Measurements from ENCODE around the gene PTPRN2. TPM values are rescaled to one million over a fixed set of nuclear protein-coding genes. Genes with fewer than 3 reads are reported as not detected.
"Not testable (repeated sequence)": the region's sequence is repeated elsewhere in the genome, so short reads cannot be mapped to it uniquely, and the experiment has no call there.

PTPRN2 gene
- total RNA-seq, 2 experiments from 2014 or later = 7.0 to 7.2 TPM

DNA sequence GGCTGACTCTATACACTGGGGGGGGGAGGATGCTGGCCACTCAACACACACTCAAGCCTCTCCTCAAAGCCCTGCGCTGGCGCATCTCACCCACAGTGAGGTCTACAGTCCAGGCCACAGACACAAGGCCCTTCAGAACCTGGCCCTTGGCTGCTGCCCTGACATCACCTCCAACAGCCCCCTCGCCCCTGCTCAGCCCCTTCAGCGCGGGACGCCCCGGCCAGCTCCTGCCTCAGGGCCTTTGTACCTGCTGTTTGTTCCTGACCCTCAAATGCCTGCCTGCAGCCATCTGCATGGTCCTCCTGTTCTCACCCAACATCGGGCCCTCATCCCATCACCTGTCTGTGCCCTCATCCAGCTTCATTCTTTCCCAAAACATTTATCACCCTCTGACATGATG, 678.3 kb downstream of the PTPRN2 start:
- DNase-seq (no peak), ATAC-seq (no peak)
- CTCF ChIA-PET = interaction anchor here (1.1 kb wide), 1 partner anchor 10 kb away, joined by 4 read pairs; no protein-coding TSS in a partner anchor
- Mint-ChIP-seq H3K27ac (no peak overlapping the region), H3K9me3 (ENCODE audit: insufficient read depth) (peaks cover 6% of the 10 kb centered on the region), H3K4me3 (no peak overlapping the region), H3K27me3 (ENCODE audit: low read depth) (peaks cover 2% of the 10 kb centered on the region), H3K4me1 (ENCODE audit: low read depth) (no peaks in the 10 kb centered on the region), H3K36me3 (ENCODE audit: low read depth) (no peaks in the 10 kb centered on the region)
- POLR2A ChIA-PET = no interaction called here

DNA sequence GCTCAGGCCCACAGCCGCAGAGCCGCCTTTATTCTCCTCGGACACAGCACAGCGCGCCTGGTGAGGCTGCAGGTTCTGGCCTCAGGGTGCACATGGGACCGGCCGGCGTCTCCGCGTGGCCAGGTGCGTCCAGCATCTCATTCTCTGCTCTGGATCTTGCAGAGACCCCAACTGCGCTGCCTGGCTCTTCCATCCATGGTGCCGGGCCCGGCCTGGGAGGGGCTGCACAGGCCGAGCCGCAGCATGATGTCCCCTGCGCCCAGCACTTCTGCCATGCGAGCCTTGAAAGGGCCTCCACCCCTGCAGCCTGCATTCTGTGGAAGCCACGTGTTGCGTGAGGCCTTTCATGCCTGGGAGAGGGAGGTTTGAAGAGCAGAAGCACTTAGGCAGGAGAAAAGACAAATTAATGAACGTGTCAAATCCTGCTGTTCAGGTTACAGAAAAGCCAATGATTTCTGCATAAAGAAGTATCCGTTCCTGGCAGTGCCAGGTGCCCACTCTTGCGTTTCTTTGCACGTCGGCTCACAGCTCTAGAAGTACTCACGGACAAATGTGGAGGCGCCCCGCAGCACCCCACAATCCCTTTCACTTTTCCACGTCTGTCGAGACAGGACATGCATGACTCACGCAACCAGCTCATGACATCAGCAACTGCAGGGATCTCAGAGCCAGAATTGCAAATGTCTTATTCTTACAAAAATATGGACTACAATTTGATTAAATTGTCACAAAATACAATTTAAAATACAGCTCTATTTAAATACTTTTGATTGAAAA, 679.4 kb downstream of the PTPRN2 start:
- Mint-ChIP-seq H3K9me3 (ENCODE audit: insufficient read depth) (no peaks in the 10 kb centered on the region), H3K27ac (no peak overlapping the region), H3K27me3 (ENCODE audit: low read depth) (peaks cover 1% of the 10 kb centered on the region), H3K4me1 (ENCODE audit: low read depth) (no peaks in the 10 kb centered on the region), H3K4me3 (no peak overlapping the region), H3K36me3 (ENCODE audit: low read depth) (no peaks in the 10 kb centered on the region)
- ATAC-seq (no peak), DNase-seq (no peak)
- CTCF ChIA-PET = interaction anchor here (1.1 kb wide), 1 partner anchor 9 kb away, joined by 4 read pairs; no protein-coding TSS in a partner anchor
- POLR2A ChIA-PET = no interaction called here

GRCh38 chr7:157907091-157907490, 680.5 kb downstream of the PTPRN2 start:
- ChIA-PET POLR2A (interaction anchor here (0.7 kb wide), 1 partner anchor 232 kb away, joined by 3 read pairs; no protein-coding TSS in a partner anchor), CTCF (no interaction called here)
- no peak for DNase-seq
- no peak for ATAC-seq
- H3K27me3 Mint-ChIP-seq (ENCODE audit: low read depth) = no peaks in the 10 kb centered on the region
- H3K9me3 Mint-ChIP-seq (ENCODE audit: insufficient read depth) = no peaks in the 10 kb centered on the region
- H3K4me3 Mint-ChIP-seq = no peak overlapping the region
- no peak overlapping the region for H3K27ac Mint-ChIP-seq
- no peaks in the 10 kb centered on the region for H3K4me1 Mint-ChIP-seq (ENCODE audit: low read depth)
- H3K36me3 Mint-ChIP-seq (ENCODE audit: low read depth) = no peaks in the 10 kb centered on the region

- no peaks in the 10 kb centered on the region for H3K4me1 Mint-ChIP-seq (ENCODE audit: low read depth)
- ChIA-PET CTCF (no interaction called here), POLR2A (interaction anchor here (0.7 kb wide), 1 partner anchor 232 kb away, joined by 3 read pairs; no protein-coding TSS in a partner anchor)
- no peaks in the 10 kb centered on the region for H3K9me3 Mint-ChIP-seq (ENCODE audit: insufficient read depth)
- DNase-seq (no peak), ATAC-seq (no peak)
- no peaks in the 10 kb centered on the region for H3K27me3 Mint-ChIP-seq (ENCODE audit: low read depth)
- H3K27ac Mint-ChIP-seq = no peak overlapping the region
- H3K36me3 Mint-ChIP-seq (ENCODE audit: low read depth) = no peaks in the 10 kb centered on the region
- H3K4me3 Mint-ChIP-seq = no peak overlapping the region
These were observed 681.0 kb downstream of the PTPRN2 start for GRCh38 chr7:157906583-157906982.

GRCh38 chr7:157905651-157906461, 681.8 kb downstream of the PTPRN2 start:
- H3K9me3 Mint-ChIP-seq (ENCODE audit: insufficient read depth) = no peaks in the 10 kb centered on the region
- ChIA-PET POLR2A (no interaction called here), CTCF (no interaction called here)
- H3K4me3 Mint-ChIP-seq = no peak overlapping the region
- no peaks in the 10 kb centered on the region for H3K27me3 Mint-ChIP-seq (ENCODE audit: low read depth)
- no peaks in the 10 kb centered on the region for H3K4me1 Mint-ChIP-seq (ENCODE audit: low read depth)
- DNase-seq = no peak
- ATAC-seq = no peak
- H3K27ac Mint-ChIP-seq = no peak overlapping the region
- H3K36me3 Mint-ChIP-seq (ENCODE audit: low read depth) = no peaks in the 10 kb centered on the region

DNA sequence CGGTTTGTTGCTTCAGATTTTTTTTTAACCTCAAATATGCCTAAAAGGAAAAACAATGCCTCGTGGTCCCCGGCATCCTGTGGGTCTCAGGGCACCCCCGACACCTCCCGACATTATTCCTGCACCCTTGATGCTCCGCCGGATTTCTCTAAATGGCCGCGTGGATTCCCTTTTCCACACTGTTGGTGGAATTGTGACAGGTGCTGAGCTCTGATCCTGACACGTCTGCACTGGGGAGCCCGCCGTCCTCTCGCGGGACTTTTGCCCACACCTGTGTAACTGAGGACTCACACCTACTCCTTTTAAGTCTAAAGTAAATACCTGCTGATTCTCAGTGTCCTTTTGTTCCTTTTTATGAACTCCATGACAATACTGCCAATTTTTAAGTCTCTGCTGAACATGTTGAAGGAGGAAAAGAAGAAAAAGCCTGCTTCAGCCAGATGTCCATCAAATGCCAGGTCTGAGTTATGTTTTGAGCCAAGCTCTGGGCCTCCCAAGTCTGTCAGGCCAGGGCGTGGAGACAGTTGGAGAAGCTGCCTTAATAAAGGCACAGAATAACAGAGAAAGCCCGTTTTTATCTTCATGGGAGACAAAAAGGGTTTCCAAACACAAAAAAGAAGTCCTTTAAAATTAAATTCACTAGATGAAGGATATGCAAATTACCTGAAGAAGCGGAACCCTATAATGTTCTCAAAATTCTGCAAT, 682.6 kb downstream of the PTPRN2 start:
- POLR2A ChIA-PET = no interaction called here
- H3K4me1 Mint-ChIP-seq (ENCODE audit: low read depth) = no peaks in the 10 kb centered on the region
- no peaks in the 10 kb centered on the region for H3K9me3 Mint-ChIP-seq (ENCODE audit: insufficient read depth)
- no peak overlapping the region for H3K27ac Mint-ChIP-seq
- no peak overlapping the region for H3K4me3 Mint-ChIP-seq
- ATAC-seq (no peak), DNase-seq (no peak)
- no peaks in the 10 kb centered on the region for H3K36me3 Mint-ChIP-seq (ENCODE audit: low read depth)
- no peaks in the 10 kb centered on the region for H3K27me3 Mint-ChIP-seq (ENCODE audit: low read depth)
- CTCF ChIA-PET = no interaction called here

DNA sequence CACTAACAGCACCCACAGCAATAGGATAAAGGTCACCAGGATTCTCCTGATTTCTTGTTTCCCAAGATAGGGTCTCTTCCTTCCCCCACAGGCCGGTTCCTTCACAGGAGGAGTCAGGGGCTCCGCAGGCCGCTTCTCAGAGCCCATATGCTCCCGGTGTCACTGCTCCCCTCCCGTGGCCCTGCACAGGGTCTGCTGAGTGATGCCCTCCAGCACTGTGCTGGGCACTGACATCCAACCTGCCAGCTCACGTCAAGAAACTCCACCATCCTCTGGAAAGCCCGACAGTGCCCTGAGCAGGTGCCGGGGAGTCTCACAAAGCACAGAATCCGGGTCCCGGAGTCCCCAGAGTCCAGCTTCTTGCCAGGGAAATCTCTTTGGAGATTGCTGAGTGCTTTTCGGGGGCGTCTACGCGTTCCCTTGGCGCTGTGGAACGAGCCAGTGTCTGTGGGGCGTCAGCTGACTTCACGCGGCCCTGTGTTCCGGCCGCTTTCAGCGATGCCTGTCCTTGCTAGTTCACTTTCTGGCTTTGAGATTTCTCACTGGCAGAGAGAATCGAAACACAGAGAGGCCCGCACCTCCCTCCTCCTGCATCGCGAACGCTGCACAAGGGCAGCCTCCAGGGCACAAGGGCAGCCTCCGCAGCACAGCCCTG, 683.3 kb downstream of the PTPRN2 start:
- Mint-ChIP-seq H3K4me3 (no peak overlapping the region), H3K36me3 (ENCODE audit: low read depth) (no peaks in the 10 kb centered on the region), H3K27ac (no peak overlapping the region), H3K4me1 (ENCODE audit: low read depth) (no peaks in the 10 kb centered on the region), H3K9me3 (ENCODE audit: insufficient read depth) (no peaks in the 10 kb centered on the region), H3K27me3 (ENCODE audit: low read depth) (no peaks in the 10 kb centered on the region)
- POLR2A ChIA-PET = no interaction called here
- CTCF ChIA-PET = no interaction called here
- DNase-seq (no peak), ATAC-seq (no peak)

DNA sequence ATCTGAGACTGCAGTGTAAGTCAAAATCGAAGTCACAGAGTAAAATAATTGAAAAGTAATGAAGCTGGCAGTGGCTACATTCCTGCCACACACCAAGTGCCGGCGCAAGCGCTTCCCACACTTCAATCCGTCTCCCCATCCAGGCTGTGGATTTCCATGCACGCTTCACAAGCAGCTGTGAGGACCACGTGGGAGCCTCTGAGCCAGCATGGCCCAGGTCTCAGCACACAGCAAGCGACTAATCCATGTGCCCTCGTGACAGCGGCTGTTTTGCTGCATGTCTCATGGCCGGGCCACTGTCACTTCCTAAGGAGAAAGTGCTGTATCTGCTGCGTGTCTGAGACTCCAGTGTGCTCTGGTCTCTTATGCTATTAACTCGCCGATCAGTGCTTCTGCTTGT, 683.9 kb downstream of the PTPRN2 start:
- Mint-ChIP-seq H3K4me3 (no peak overlapping the region), H3K36me3 (ENCODE audit: low read depth) (no peaks in the 10 kb centered on the region), H3K9me3 (ENCODE audit: insufficient read depth) (no peaks in the 10 kb centered on the region), H3K27me3 (ENCODE audit: low read depth) (no peaks in the 10 kb centered on the region), H3K4me1 (ENCODE audit: low read depth) (no peaks in the 10 kb centered on the region), H3K27ac (no peak overlapping the region)
- ChIA-PET CTCF (no interaction called here), POLR2A (no interaction called here)
- DNase-seq (no peak), ATAC-seq (no peak)

DNA sequence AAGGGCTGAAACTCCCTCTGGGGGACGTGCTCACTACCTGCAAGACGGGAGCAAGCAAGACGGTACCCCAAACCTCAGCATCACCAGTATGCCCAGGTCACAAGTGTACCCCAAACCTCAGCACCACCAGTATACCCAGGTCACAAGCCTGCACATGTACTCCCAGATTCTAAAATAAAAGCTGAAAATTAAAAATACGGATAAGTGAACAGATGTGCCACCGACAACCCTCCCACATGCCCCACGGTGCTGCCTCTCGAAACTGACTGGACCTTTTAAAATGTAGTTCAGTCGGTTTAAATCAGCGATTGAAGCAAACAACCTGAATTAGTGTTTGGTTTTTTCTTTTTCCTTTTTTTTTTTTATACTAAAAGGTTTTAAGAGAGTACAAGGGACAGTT, 684.3 kb downstream of the PTPRN2 start:
- POLR2A ChIA-PET = no interaction called here
- ATAC-seq (no peak), DNase-seq (no peak)
- H3K4me3 Mint-ChIP-seq = no peak overlapping the region
- H3K4me1 Mint-ChIP-seq (ENCODE audit: low read depth) = no peaks in the 10 kb centered on the region
- H3K27me3 Mint-ChIP-seq (ENCODE audit: low read depth) = no peaks in the 10 kb centered on the region
- no peaks in the 10 kb centered on the region for H3K9me3 Mint-ChIP-seq (ENCODE audit: insufficient read depth)
- no peaks in the 10 kb centered on the region for H3K36me3 Mint-ChIP-seq (ENCODE audit: low read depth)
- H3K27ac Mint-ChIP-seq = no peak overlapping the region
- CTCF ChIA-PET = no interaction called here

DNA sequence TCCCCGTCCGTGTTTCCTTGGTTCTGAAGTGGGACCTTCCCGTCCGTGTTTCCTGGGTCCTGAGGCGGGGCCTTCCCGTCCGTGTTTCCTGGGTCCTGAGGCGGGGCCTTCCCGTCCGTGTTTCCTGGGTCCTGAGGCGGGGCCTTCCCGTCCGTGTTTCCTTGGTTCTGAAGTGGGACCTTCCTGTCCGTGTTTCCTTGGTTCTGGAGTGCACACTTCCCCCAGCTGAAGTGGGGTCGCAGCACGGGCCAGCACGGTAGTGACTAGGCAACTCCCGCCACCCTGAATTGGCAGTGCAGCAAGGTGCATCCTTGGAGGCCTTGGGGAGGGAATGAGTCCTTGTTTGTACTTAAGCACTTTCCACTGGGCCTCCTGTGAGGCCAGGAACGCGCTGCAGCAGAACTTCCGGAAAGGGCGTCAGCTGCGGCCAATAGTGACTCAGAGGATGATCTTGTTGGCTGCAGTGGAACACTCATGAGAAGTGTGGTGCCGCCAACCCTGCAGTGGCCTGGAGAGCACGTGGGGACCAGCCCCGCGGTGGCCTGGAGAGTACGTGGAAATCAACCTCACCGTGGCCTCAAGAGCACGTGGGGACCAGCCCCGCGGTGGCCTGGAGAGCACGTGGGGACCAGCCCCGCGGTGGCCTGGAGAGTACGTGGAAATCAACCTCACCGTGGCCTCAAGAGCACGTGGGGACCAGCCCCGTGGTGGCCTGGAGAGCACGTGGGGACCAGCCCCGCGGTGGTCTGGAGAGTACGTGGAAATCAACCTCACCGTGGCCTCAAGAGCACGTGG, 685.6 kb downstream of the PTPRN2 start:
- DNase-seq; H3K4me3 Mint-ChIP-seq; H3K27ac Mint-ChIP-seq; H3K27me3 Mint-ChIP-seq (ENCODE audit: low read depth); H3K4me1 Mint-ChIP-seq (ENCODE audit: low read depth); H3K9me3 Mint-ChIP-seq (ENCODE audit: insufficient read depth); POLR2A ChIA-PET; CTCF ChIA-PET; H3K36me3 Mint-ChIP-seq (ENCODE audit: low read depth); ATAC-seq: not testable (repeated sequence)

- POLR2A ChIA-PET = no interaction called here
- DNase-seq = no peak
- no peaks in the 10 kb centered on the region for H3K9me3 Mint-ChIP-seq (ENCODE audit: insufficient read depth)
- no peak overlapping the region for H3K4me3 Mint-ChIP-seq
- no peaks in the 10 kb centered on the region for H3K27me3 Mint-ChIP-seq (ENCODE audit: low read depth)
- no peaks in the 10 kb centered on the region for H3K4me1 Mint-ChIP-seq (ENCODE audit: low read depth)
- no peaks in the 10 kb centered on the region for H3K36me3 Mint-ChIP-seq (ENCODE audit: low read depth)
- no peak overlapping the region for H3K27ac Mint-ChIP-seq
- CTCF ChIA-PET = no interaction called here
- ATAC-seq = no peak
These were observed 686.5 kb downstream of the PTPRN2 start for GRCh38 chr7:157901166-157901565.

Measured in activated CD8-positive, alpha-beta T cell treated with anti-CD3 and anti-CD28 coated beads, Interleukin-2, amount 10 ng/mL, durations not matched to agents 7 days and 5 days (primary cell).